COLO668 (cell line): ENCODE data around the gene TREH.

Experiments
- DNase-seq: peaks from one replicate; lab custom pipeline; 2025; ENCODE audit not compliant: unreplicated experiment; lab: John Stamatoyannopoulos, UW

The TREH gene

GRCh38 chr11:118631142-118631909 lies 48.1 kb downstream of the TREH start:
- DNase-seq = no peak

DNA sequence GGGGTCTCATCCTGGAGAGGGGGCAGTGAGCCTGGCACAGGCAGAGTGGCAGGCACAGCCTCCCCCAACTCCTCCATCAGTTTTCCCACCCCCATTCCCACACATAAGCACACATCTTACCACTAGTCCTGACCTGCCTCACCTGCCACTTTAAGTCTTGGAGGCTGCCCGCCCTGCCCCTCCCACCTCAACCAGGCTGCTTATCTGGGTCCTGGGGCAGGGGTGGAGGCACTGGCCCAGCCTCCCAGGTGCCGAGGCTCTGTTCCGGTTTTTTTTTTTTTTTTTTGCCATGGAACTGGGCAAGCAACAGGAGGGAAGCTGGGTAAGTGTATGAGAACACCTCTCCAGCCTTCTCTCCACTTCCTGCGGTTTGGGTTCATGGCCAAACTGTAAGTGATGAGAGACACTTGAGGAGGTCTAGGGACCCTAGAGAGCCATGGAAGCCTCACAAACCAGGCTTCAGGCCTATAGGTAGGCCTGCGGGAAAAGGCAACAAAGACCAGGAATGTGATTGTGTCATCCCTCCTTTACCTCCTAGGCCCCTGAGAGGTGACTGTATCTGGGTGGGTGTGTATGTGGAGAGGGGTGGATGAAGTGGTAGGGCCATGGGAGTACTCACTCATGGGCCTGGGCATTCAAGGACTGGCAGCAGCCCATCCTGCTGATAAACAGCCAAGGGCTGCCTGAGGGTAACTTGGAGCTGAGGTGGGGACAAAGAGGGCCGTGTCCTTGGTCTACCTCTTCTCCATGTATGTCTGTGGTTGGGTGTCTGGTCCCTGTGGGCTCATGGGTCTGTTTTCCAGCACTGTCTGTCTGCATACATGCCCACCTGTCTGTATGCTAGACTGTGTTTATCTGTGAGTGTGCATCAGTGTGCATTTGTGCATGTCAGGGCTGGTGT lies 49.4 kb downstream of the TREH start:
- DNase-seq = no peak

- no peak for DNase-seq
These were observed 50.4 kb downstream of the TREH start for GRCh38 chr11:118628861-118629549.

DNA sequence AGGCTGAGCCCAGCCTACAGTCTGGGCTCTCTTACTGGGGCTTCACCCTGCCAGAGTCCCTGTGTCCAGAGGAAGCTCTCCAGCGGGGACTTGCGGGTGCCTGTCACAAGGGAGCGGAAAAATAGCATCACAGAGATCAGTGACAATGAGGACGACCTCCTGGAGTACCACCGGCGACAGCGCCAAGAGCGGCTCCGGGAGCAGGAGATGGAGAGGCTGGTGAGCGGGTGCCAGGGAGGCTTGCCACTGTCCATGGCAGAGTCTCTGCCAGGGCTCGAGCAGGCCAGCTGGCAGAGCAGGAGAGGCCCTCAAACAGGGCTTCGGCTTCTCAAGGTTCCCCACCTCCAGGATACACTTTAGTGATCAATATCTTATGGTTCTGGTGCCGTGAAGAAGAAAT lies 51.0 kb downstream of the TREH start:
- DNase-seq = no peak

DNA sequence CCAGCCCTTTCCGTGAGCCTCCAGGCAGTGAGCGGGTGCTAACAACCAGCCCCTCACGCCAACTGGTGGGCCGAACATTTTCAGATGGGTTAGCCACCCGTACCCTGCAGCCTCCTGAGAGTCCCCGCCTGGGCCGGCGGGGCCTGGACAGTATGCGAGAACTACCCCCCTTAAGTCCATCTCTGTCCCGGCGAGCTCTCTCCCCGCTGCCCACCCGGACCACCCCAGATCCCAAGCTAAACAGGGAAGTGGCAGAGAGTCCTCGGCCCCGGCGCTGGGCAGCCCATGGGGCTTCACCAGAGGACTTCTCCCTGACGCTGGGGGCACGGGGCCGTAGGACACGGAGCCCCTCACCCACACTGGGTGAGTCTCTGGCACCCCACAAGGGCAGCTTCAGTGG lies 51.4 kb downstream of the TREH start:
- DNase-seq = no peak

DNA sequence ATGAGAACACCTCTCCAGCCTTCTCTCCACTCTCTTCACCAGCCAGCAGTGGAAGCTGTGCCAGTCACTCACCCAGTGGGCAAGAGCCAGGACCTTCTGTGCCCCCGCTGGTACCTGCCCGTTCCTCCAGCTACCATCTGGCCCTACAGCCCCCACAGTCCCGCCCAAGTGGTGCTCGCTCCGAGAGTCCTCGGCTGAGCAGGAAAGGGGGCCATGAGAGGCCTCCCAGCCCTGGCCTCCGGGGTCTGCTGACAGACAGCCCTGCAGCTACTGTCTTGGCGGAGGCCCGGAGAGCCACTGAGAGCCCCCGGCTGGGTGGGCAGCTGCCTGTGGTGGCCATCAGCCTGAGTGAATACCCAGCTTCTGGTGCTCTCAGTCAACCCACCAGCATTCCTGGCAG lies 51.9 kb downstream of the TREH start:
- DNase-seq = no peak

GRCh38 chr11:118625976-118626375 lies 53.5 kb downstream of the TREH start:
- peak; percentile 10 for DNase-seq

DNA sequence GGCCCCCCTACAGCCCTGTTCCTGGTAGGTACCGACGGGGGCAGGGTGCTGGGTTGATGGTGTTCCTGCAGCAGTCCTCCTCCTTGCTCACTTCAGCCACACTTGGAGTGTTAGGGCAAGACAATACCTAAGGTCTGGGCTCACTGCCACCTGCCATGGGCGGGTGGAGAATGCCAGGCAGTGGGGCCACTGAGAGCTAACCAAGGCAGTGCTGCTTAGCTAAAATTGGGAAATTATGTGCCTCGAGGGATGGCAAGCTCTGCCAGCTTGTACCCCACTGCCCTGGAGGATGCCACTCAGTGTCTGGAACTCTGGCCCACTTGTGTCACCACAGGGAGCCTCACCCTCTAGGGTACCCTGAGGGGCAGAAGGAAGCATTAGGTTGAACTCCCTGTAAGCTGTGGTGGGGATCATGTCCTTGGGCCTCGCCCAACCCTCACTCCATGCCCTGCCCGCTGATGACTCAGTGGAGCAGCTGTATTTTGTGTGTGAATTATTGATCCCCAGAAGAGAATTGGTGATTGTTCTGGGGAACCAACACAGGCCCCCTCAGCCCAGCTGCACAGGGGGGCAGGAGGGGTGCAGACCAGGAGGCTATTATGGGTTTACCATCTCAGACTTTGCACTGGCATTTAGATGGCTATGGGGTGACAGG lies 54.3 kb downstream of the TREH start:
- DNase-seq = peak; percentile 55

- peak; percentile 94 for DNase-seq
These were observed 56.2 kb downstream of the TREH start for GRCh38 chr11:118623269-118623655.

DNA sequence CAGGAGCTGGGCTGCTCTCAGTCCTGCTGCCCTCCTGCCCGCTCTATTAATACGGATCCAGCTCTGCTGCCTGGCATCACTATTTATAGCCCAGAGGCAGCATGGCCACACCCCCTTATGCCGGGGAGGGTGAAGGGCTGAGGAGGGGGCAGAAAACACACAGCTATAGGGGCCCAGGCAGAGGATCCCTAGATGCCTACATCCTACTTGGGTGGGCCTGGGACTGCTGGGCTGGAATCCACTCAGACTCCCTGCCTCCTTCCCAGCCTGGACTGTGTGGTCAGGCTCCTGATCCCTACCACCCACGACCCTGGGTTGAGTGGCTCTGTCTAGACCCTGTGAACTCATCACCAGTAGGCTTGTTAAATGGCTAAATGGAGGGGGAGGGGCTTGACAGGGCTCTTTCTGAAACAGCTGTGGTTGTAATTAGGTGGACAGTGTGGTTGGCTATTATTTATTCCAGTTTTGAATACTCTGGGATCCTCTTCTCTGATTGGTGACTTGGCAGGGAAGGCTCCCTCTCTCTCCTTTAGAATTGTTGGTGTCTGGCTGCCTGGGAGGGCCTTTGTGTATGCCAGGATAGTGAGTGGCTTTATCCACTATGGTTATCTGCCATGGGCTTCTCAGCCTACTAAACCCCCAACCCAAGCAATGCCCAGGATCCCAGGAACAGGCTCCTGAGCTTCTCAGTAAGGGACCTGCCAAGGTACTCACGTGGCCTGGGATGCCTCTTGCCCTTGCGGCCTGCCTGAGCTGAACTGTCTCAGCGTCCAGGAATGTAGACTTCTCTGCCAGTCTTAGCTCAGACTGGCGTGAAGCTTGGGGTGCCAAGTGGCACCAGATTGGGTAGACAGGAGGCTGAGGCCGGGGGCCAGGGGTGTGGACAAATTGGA lies 56.8 kb downstream of the TREH start:
- peak; percentile 70 for DNase-seq

GRCh38 chr11:118621784-118622375 lies 57.6 kb downstream of the TREH start:
- no peak for DNase-seq

- DNase-seq = peak; percentile 88
These were observed 58.2 kb downstream of the TREH start for GRCh38 chr11:118621071-118621783.

GRCh38 chr11:118620529-118621070 lies 58.9 kb downstream of the TREH start:
- no peak for DNase-seq

DNA sequence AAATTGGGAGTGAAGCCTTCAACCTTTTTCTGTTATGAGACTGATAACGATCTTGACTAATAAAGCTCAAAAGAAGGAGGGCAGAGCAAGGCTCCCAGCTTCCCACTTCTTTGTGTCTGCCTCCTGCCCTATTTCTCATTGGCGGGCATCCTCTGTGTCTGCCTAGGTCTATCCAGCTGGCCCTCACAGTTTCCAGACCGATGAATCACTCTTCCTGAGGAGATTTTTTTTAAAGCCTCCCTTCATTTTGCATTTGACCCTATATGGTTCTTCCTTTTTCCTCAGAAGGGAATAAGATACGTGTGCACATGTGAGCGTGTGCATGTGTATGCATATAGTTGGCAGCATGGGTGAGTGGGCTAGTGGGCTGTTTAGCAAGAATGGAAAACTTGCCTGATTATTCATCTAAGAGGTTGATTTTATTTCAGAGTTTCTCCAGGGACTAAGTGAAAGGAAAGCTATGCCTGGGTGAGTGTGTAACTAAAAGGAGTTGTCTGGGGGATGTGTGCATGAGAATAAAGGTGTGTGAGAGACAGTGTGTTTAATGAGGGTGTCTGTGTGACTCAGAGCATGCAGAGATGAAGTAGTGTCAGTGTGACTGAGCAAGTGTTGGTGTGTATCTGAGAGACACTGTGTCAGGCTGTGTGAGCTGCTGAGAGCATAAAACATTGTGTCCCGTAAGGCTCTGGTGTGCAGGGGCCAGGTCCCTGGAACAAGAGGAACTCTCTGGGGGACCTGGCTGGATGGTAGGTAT lies 59.8 kb downstream of the TREH start:
- DNase-seq = no peak

DNA sequence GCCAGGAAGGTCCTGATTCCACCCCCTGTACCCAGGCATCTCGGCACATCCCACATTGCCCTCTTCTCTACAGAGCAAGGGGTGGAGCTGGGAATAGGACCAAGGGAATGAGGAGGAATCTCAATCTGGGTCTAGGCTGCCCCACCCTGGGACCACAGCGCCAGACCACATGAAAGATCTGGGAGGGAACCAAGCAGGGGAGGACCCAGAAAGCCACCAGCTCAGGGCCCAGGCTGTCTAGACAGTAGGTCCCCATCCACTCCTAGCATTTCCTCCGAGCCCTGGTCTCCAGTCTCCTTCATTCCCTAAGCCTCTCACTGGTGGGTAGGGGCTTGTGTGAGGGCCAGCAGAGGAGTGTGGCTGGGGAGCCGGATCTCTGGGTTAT lies 60.5 kb downstream of the TREH start:
- DNase-seq = no peak

GRCh38 chr11:118618115-118618990 lies 61.1 kb downstream of the TREH start:
- no peak for DNase-seq

DNA sequence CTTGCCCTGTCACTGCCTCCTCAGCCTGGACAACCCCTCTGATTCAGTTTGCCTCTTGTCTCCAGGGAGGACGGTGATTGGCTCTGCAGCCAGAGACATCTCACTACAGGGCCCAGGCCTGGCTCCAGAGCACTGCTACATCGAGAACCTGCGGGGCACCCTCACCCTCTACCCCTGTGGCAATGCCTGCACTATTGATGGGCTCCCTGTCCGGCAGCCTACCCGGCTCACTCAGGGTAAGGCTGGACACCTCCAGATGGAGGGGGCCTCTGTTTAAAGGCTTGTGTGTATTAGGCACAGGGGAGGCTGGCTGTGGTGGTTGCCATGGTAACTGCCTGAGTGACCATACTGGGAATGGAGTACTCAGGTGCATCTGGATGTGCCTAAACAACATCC lies 63.5 kb downstream of the TREH start:
- DNase-seq = no peak
